RWPE1 (cell line): ENCODE measurements around the gene SLIT3.

ENCODE experiments used
- CTCF ChIA-PET: fragments of 350-600 bp; sonication (Branson Sonifier 250); formaldehyde crosslinking; extraction: SDS; loops from one replicate; lab custom pipeline; 2021; lab: Yijun Ruan, JAX
- POLR2A ChIA-PET: fragments of 400-600 bp; formaldehyde crosslinking; extraction: SDS; loops from one replicate; lab custom pipeline; 2020; ENCODE audit warnings: antibody characterized with exemption; ENCODE audit not compliant: low non-redundant PET; lab: Yijun Ruan, JAX
- DNase-seq: peaks from one replicate; pipeline ENCODE4 v3.0.0; 2012; ENCODE audit warnings: low spot score
- H3K27ac ChIP-seq: fragments of 450-650 bp; 2 replicates; pipeline ENCODE4 v1.5.1; 2017
- TF ChIP-seq, protein P1 (sequence below): fragments of 450-650 bp; conservative IDR thresholded peaks from 2 replicates; pipeline ENCODE4 v1.5.1; 2017; ENCODE audit warnings: low read depth, mild to moderate bottlenecking

Gene SLIT3

DNA sequence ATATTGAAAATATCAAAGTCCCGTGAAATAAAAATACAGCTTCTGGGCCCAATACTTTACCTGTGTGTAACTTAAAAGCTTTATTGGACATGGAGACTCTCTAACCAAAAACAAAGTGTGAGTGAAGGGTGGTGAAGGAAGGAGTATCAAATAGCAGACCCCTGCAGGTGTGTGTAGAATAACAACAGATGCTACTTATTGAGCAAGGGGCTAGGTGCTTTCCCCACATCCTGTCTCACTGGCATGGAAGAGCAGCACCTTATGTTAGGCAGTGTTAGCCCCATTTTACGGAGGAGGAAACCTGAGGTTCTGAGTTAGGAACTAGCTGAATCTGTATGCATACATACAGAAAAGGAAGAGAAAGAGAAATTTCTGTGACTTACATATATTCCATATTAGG, 21.8 kb downstream of the SLIT3 start:
- TF ChIP-seq, protein P1, sequence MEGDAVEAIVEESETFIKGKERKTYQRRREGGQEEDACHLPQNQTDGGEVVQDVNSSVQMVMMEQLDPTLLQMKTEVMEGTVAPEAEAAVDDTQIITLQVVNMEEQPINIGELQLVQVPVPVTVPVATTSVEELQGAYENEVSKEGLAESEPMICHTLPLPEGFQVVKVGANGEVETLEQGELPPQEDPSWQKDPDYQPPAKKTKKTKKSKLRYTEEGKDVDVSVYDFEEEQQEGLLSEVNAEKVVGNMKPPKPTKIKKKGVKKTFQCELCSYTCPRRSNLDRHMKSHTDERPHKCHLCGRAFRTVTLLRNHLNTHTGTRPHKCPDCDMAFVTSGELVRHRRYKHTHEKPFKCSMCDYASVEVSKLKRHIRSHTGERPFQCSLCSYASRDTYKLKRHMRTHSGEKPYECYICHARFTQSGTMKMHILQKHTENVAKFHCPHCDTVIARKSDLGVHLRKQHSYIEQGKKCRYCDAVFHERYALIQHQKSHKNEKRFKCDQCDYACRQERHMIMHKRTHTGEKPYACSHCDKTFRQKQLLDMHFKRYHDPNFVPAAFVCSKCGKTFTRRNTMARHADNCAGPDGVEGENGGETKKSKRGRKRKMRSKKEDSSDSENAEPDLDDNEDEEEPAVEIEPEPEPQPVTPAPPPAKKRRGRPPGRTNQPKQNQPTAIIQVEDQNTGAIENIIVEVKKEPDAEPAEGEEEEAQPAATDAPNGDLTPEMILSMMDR: no peak
- CTCF ChIA-PET: interaction anchor here (0.7 kb wide), 1 partner anchor 16 kb away, joined by 4 read pairs; no protein-coding TSS in a partner anchor

DNA sequence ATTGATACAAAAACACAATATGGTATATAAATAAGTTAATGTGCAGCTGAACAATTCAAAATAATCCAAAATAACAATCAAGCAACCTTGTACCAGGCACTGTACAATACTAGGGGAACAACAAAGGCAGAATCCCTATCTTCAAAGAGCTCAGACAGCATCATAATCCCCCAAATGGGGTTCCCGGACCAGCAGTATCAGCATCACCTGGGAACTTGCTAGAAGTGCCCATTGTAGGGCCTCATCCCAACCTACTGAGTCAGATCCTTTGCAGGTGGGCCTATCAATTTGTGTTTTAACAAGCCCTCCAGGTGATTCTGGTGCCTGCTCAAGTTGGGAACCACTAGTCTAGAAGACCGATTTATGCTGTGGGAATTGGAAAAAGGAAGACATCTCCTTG, 27.1 kb downstream of the SLIT3 start:
- CTCF ChIA-PET: interaction anchor here (0.6 kb wide), 1 partner anchor 433 kb away, joined by 3 read pairs; no protein-coding TSS in a partner anchor
- no peak overlapping the region for H3K27ac ChIP-seq
- TF ChIP-seq, protein P1: no peak
- DNase-seq: no peak
- POLR2A ChIA-PET: no interaction called here

More for the DNA sequence above, 21.8 kb downstream of the SLIT3 start:
- no peak overlapping the region for H3K27ac ChIP-seq
- POLR2A ChIA-PET: no interaction called here
- DNase-seq: no peak

- TF ChIP-seq, protein P1: no peak
- ChIA-PET CTCF (interaction anchor here (0.6 kb wide), 1 partner anchor 434 kb away, joined by 3 read pairs; no protein-coding TSS in a partner anchor), POLR2A (no interaction called here)
- no peak overlapping the region for H3K27ac ChIP-seq
- DNase-seq: no peak
Observed at GRCh38 chr5:169273451-169273850, 27.5 kb downstream of the SLIT3 start.

- ChIA-PET CTCF (interaction anchor here (0.6 kb wide), 1 partner anchor 16 kb away, joined by 3 read pairs; no protein-coding TSS in a partner anchor), POLR2A (no interaction called here)
- TF ChIP-seq, protein P1: no peak
- no peak overlapping the region for H3K27ac ChIP-seq
- no peak for DNase-seq
Observed at GRCh38 chr5:169272731-169273427, 28.1 kb downstream of the SLIT3 start.

DNA sequence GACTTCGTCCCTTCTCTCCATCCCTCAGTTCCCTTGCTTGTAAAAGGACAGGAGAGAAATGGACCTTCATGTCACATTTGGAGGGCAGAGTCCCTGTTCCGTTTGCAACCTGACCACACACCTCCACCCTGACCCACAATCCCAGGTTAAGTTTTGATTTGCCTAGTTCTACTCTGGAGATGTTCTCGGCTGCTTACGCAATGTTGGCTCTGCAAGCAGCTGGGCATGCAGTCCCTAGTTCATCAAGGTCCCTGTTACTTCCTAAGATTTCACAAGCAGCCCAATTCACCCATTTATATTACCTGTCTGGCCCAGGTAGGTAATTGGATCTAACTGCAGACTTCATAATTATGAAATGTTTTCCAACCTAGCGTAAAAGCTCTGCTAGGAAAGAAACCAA, 28.8 kb downstream of the SLIT3 start:
- TF ChIP-seq, protein P1: no peak
- DNase-seq: no peak
- POLR2A ChIA-PET: no interaction called here
- H3K27ac ChIP-seq: no peak overlapping the region
- CTCF ChIA-PET: interaction anchor here (0.6 kb wide), 2 partner anchors 17 to 219 kb away, joined by 3 read pairs; no protein-coding TSS in a partner anchor

GRCh38 chr5:169270827-169271226, 30.1 kb downstream of the SLIT3 start:
- DNase-seq: no peak
- ChIA-PET POLR2A (no interaction called here), CTCF (interaction anchor here (0.5 to 0.8 kb wide), 2 partner anchors 12 to 1592 kb away, joined by 3 to 5 read pairs; no protein-coding TSS in a partner anchor)
- no peak overlapping the region for H3K27ac ChIP-seq
- TF ChIP-seq, protein P1: no peak
